WTC11 (cell line): Measurements from ENCODE around the gene NEK11.

ENCODE experiments used
- ATF1 ChIP-seq: sonication (generic); formaldehyde crosslinking; IDR thresholded peaks from 2 replicates; pipeline ENCODE4 v1.8.1; 2023; ENCODE audit warnings: mild to moderate bottlenecking, moderate library complexity, missing genetic modification reagents
- ATF6 ChIP-seq: sonication (generic); formaldehyde crosslinking; IDR thresholded peaks from 2 replicates; pipeline ENCODE4 v1.8.1; 2023; ENCODE audit warnings: mild to moderate bottlenecking, missing genetic modification reagents
- CTCF ChIP-seq: fragments of 200-600 bp; IDR thresholded peaks from 2 replicates; pipeline ENCODE4 v1.8.0; 2022; ENCODE audit warnings: antibody characterized with exemption
- ESRRA ChIP-seq: sonication (generic); formaldehyde crosslinking; IDR thresholded peaks from 2 replicates; pipeline ENCODE4 v1.8.1; 2022; ENCODE audit warnings: mild to moderate bottlenecking, missing genetic modification reagents, borderline replicate concordance
- GABPB1 ChIP-seq: sonication (generic); formaldehyde crosslinking; IDR thresholded peaks from 2 replicates; pipeline ENCODE4 v1.8.1; 2023; ENCODE audit warnings: mild to moderate bottlenecking, missing genetic modification reagents
- MAX ChIP-seq: sonication (generic); formaldehyde crosslinking; IDR thresholded peaks from 2 replicates; pipeline ENCODE4 v1.8.0; 2022; ENCODE audit warnings: mild to moderate bottlenecking, missing genetic modification reagents
- MLX ChIP-seq: sonication (generic); formaldehyde crosslinking; IDR thresholded peaks from 2 replicates; pipeline ENCODE4 v1.8.1; 2023; ENCODE audit warnings: mild to moderate bottlenecking, missing genetic modification reagents, moderate library complexity
- PREB ChIP-seq: sonication (generic); formaldehyde crosslinking; IDR thresholded peaks from 2 replicates; pipeline ENCODE4 v1.8.1; 2022; ENCODE audit warnings: mild to moderate bottlenecking, missing genetic modification reagents, moderate library complexity, borderline replicate concordance
- STAT6 ChIP-seq: sonication (generic); formaldehyde crosslinking; conservative IDR thresholded peaks from 2 replicates; pipeline ENCODE4 v1.8.1; 2023; ENCODE audit warnings: mild to moderate bottlenecking, low read depth, missing genetic modification reagents, moderate library complexity
- TCF7 ChIP-seq: sonication (generic); formaldehyde crosslinking; IDR thresholded peaks from 2 replicates; pipeline ENCODE4 v1.8.0; 2022; ENCODE audit warnings: mild to moderate bottlenecking, low read depth, missing genetic modification reagents, moderate library complexity
- TEAD4 ChIP-seq: sonication (generic); formaldehyde crosslinking; IDR thresholded peaks from 2 replicates; pipeline ENCODE4 v1.8.0; 2022; ENCODE audit warnings: mild to moderate bottlenecking, missing genetic modification reagents
- USF2 ChIP-seq: sonication (generic); formaldehyde crosslinking; IDR thresholded peaks from 2 replicates; pipeline ENCODE4 v1.8.1; 2023; ENCODE audit warnings: mild to moderate bottlenecking, missing genetic modification reagents, moderate library complexity
- ZNF263 ChIP-seq: sonication (generic); formaldehyde crosslinking; IDR thresholded peaks from 2 replicates; pipeline ENCODE4 v1.8.1; 2022; ENCODE audit warnings: low read depth, mild to moderate bottlenecking, moderate library complexity, missing genetic modification reagents

GRCh38 chr3:131360191-131360755 lies 333.6 kb downstream of the NEK11 start:
- TF ChIP-seq STAT6 (CRISPR knock-in tag) (no peak), ZNF263 (no peak), ATF6 (CRISPR knock-in tag) (no peak), CTCF (no peak), MLX (CRISPR knock-in tag) (no peak), MAX (no peak), ATF1 (no peak), TCF7 (CRISPR knock-in tag) (no peak), USF2 (CRISPR knock-in tag) (no peak), PREB (CRISPR knock-in tag) (no peak), GABPB1 (no peak), ESRRA (CRISPR knock-in tag) (no peak), TEAD4 (CRISPR knock-in tag) (no peak)
